ENCODE measurements around the gene ZNF648.
A peak's percentile ranks its signal among the peaks of the same experiment; 100 is the strongest.

ZNF648 gene

DNA sequence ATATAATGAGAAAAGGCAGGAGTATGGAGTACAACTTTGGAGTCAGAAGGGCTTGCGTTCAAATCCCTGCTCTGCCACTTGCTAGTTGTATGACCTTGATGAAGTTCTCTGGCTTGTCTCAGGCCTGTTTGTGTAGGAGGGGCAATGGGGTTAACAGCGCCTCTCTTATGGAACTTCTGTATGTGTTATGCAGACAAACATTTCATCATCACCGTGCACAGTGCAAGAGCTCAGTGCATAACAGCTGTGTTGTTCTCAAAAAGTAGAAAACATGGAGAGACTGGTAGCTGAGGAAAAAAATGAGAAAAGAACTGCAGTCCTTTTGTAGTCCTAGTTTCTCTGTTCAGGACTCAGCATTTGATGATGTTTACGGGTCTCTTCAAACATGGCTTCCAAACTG is 10.4 kb upstream of the ZNF648 start:
- Histone ChIP-seq H3K9ac (no peak overlapping the region), H3K4me1 (ENCODE audit: low read depth, poor library complexity, severe bottlenecking) (peaks cover 4% of the 10 kb centered on the region), H3K36me3 (ENCODE audit: insufficient read depth) (no peaks in the 10 kb centered on the region), H2AFZ (ENCODE audit: low read depth) (no peak overlapping the region), H3K4me3 (IDR thresholded peaks at IDR 0.05; ENCODE audit: insufficient read depth, low read depth, low read length) (no peak overlapping the region), H3K4me2 (no peak overlapping the region), H4K20me1 (ENCODE audit: insufficient read depth) (no peaks in the 10 kb centered on the region), H3K27ac (no peak overlapping the region), H3K79me2 (ENCODE audit: insufficient read depth, low read depth) (no peaks in the 10 kb centered on the region), H3K27me3 (ENCODE audit: insufficient read depth, low read depth) (no peaks in the 10 kb centered on the region)
- TF ChIP-seq, protein P1, sequence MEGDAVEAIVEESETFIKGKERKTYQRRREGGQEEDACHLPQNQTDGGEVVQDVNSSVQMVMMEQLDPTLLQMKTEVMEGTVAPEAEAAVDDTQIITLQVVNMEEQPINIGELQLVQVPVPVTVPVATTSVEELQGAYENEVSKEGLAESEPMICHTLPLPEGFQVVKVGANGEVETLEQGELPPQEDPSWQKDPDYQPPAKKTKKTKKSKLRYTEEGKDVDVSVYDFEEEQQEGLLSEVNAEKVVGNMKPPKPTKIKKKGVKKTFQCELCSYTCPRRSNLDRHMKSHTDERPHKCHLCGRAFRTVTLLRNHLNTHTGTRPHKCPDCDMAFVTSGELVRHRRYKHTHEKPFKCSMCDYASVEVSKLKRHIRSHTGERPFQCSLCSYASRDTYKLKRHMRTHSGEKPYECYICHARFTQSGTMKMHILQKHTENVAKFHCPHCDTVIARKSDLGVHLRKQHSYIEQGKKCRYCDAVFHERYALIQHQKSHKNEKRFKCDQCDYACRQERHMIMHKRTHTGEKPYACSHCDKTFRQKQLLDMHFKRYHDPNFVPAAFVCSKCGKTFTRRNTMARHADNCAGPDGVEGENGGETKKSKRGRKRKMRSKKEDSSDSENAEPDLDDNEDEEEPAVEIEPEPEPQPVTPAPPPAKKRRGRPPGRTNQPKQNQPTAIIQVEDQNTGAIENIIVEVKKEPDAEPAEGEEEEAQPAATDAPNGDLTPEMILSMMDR (conservative IDR thresholded peaks at IDR 0.05; ENCODE audit: low read depth, low read length) = no peak

DNA sequence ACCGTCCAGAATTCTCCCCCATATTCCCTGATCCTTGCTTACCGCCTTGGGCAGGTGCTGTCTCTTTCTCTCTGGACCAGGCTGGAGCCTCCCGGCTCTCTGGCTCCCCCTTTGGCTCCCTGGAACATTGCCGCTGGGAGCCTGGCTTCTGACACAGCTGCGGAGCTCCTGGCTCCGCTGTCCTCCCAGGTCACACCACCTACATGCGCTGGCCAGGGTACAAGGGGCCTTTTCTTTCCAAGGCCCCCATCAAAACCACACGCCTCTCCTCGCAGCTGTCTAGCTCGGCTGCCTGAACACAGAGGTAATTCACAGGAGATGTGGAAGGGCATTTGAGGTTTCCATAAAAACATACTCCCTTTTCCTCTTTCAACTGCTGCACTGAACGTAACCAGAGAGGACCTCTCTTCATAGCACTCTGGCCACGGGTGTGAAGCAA is 7.5 kb upstream of the ZNF648 start:
- Histone ChIP-seq H3K36me3 (ENCODE audit: insufficient read depth) (no peaks in the 10 kb centered on the region), H3K9ac (no peak overlapping the region), H3K4me3 (IDR thresholded peaks at IDR 0.05; ENCODE audit: insufficient read depth, low read depth, low read length) (no peak overlapping the region), H2AFZ (ENCODE audit: low read depth) (peak overlapping the region; percentile 38; the same call in 1 of the 2 replicates), H3K27ac (no peak overlapping the region), H3K4me1 (ENCODE audit: low read depth, poor library complexity, severe bottlenecking) (peaks cover 4% of the 10 kb centered on the region), H3K4me2 (peak overlapping the region; percentile 29), H3K79me2 (ENCODE audit: insufficient read depth, low read depth) (no peaks in the 10 kb centered on the region), H3K27me3 (ENCODE audit: insufficient read depth, low read depth) (no peaks in the 10 kb centered on the region), H4K20me1 (ENCODE audit: insufficient read depth) (no peaks in the 10 kb centered on the region)
- TF ChIP-seq, protein P1 (conservative IDR thresholded peaks at IDR 0.05; ENCODE audit: low read depth, low read length) = peak; percentile 79

DNA sequence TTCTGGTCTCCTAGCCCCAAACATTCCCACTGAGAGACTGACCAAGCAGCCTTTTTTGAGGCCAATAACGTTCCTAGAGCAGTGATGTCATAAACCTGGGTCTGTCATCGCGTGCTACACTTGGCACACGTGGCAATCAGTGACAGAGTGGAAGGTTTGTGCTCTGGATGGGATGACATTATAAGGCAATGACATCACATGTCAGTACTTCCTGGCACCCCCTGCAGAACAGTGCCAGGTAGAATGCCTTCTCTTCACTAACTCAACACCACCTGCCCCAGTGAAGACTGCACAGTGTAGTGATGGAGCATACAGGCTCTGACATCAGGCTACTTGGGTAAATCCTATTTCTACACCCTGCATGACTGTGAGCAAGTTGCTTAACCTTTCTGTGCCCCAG is 5.4 kb upstream of the ZNF648 start:
- peaks cover 4% of the 10 kb centered on the region for H3K4me1 ChIP-seq (ENCODE audit: low read depth, poor library complexity, severe bottlenecking)
- no peak overlapping the region for H2AFZ ChIP-seq (ENCODE audit: low read depth)
- H3K36me3 ChIP-seq (ENCODE audit: insufficient read depth) = no peaks in the 10 kb centered on the region
- no peak overlapping the region for H3K9ac ChIP-seq
- H3K79me2 ChIP-seq (ENCODE audit: insufficient read depth, low read depth) = no peaks in the 10 kb centered on the region
- H4K20me1 ChIP-seq (ENCODE audit: insufficient read depth) = no peaks in the 10 kb centered on the region
- H3K27me3 ChIP-seq (ENCODE audit: insufficient read depth, low read depth) = no peaks in the 10 kb centered on the region
- TF ChIP-seq, protein P1 (conservative IDR thresholded peaks at IDR 0.05; ENCODE audit: low read depth, low read length) = no peak
- H3K27ac ChIP-seq = no peak overlapping the region
- no peak overlapping the region for H3K4me2 ChIP-seq
- H3K4me3 ChIP-seq (IDR thresholded peaks at IDR 0.05; ENCODE audit: insufficient read depth, low read depth, low read length) = no peak overlapping the region

DNA sequence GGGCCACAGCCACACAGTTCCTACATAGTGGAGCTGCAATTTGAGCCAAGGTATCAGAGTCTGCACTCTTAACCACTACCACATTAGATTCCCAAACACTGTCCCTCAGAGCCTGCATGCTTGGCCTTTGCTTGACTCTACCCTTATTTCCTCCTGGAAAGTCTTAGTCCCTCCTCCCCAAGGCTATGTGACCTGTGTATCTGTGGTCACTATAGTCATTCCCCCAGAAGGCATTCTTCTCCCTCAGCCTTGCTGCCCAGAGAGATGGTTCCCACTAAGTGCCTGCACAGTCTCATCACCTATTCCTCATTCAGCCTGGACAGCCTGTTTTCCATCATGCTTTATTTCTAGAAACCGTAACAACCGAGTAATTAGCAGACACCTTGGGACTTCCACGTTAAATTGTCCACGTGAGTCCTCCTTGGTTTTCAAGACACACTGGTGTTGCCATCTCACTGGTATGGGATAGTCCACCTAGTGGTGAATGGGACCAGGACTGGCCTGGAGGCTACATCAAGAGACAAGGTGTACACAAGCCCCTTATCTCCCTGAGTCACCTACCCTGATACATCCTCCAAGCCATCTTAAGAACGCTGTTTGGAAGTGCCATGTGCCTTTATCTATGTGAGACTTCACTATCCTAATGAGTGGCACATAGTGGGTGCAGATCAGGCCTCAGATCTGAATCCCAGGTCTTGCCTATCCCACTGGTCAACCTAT is 3.8 kb upstream of the ZNF648 start:
- no peaks in the 10 kb centered on the region for H3K36me3 ChIP-seq (ENCODE audit: insufficient read depth)

More for the DNA sequence above, 3.8 kb upstream of the ZNF648 start:
- no peaks in the 10 kb centered on the region for H3K79me2 ChIP-seq (ENCODE audit: insufficient read depth, low read depth)
- H3K4me1 ChIP-seq (ENCODE audit: low read depth, poor library complexity, severe bottlenecking) = peaks cover 4% of the 10 kb centered on the region
- H4K20me1 ChIP-seq (ENCODE audit: insufficient read depth) = no peaks in the 10 kb centered on the region
- no peaks in the 10 kb centered on the region for H3K27me3 ChIP-seq (ENCODE audit: insufficient read depth, low read depth)
- H2AFZ ChIP-seq (ENCODE audit: low read depth) = no peak overlapping the region
- TF ChIP-seq, protein P1 (conservative IDR thresholded peaks at IDR 0.05; ENCODE audit: low read depth, low read length) = no peak
- no peak overlapping the region for H3K9ac ChIP-seq
- no peak overlapping the region for H3K4me3 ChIP-seq (IDR thresholded peaks at IDR 0.05; ENCODE audit: insufficient read depth, low read depth, low read length)
- H3K4me2 ChIP-seq = no peak overlapping the region
- H3K27ac ChIP-seq = no peak overlapping the region
